HepG2 (cell line): Measurements from ENCODE around the gene HIRA. TPM values are rescaled to one million over a fixed set of nuclear protein-coding genes. Genes with fewer than 3 reads are reported as not detected.

Experiments used
- BHLHE40 ChIP-seq: IDR thresholded peaks from 2 replicates; pipeline ENCODE4 v1.6.1; 2011; ENCODE audit warnings: low read length, improper control_type of control experiment
- CCDC6 ChIP-seq: sonication (generic); formaldehyde crosslinking; IDR thresholded peaks from 2 replicates; pipeline ENCODE4 v1.8.1; 2022; ENCODE audit warnings: mild to moderate bottlenecking, missing genetic modification reagents, moderate library complexity
- DZIP1 ChIP-seq: sonication (generic); formaldehyde crosslinking; IDR thresholded peaks from 2 replicates; pipeline ENCODE4 v1.5.0; 2020; ENCODE audit warnings: mild to moderate bottlenecking, missing genetic modification reagents
- HNF1B ChIP-seq: sonication (generic); formaldehyde crosslinking; IDR thresholded peaks from 2 replicates; pipeline ENCODE4 v1.5.1; 2020; ENCODE audit warnings: mild to moderate bottlenecking, moderate library complexity, missing genetic modification reagents
- HOXD1 ChIP-seq: sonication (generic); formaldehyde crosslinking; IDR thresholded peaks from 2 replicates; pipeline ENCODE4 v1.5.0; 2020; ENCODE audit warnings: missing genetic modification reagents
- MLX ChIP-seq: IDR thresholded peaks from 2 replicates; pipeline ENCODE4 v1.6.1; 2016
- NCOA2 ChIP-seq: sonication (generic); formaldehyde crosslinking; IDR thresholded peaks from 2 replicates; pipeline ENCODE4 v1.8.0; 2022; ENCODE audit warnings: inconsistent platforms
- POGZ ChIP-seq: sonication (generic); formaldehyde crosslinking; IDR thresholded peaks from 2 replicates; pipeline ENCODE4 v1.4.0; 2020; ENCODE audit warnings: mild to moderate bottlenecking, missing genetic modification reagents
- RELA ChIP-seq: sonication (generic); formaldehyde crosslinking; IDR thresholded peaks from 2 replicates; pipeline ENCODE4 v1.4.0; 2020; ENCODE audit warnings: missing genetic modification reagents
- SIX4 ChIP-seq: sonication (generic); formaldehyde crosslinking; IDR thresholded peaks from 2 replicates; pipeline ENCODE4 v1.4.0; 2020; ENCODE audit warnings: missing genetic modification reagents
- SNAPC2 ChIP-seq: sonication (generic); formaldehyde crosslinking; IDR thresholded peaks from 2 replicates; pipeline ENCODE4 v1.8.1; 2022; ENCODE audit warnings: mild to moderate bottlenecking, missing genetic modification reagents
- SRY ChIP-seq: sonication (generic); formaldehyde crosslinking; IDR thresholded peaks from 2 replicates; pipeline ENCODE4 v1.8.0; 2022; ENCODE audit warnings: mild to moderate bottlenecking, missing genetic modification reagents
- ZBED4 ChIP-seq: sonication (generic); formaldehyde crosslinking; IDR thresholded peaks from 2 replicates; pipeline ENCODE4 v1.4.0; 2020; ENCODE audit warnings: missing genetic modification reagents, borderline replicate concordance
- ZMYM3 ChIP-seq: sonication (generic); formaldehyde crosslinking; IDR thresholded peaks from 2 replicates; pipeline ENCODE4 v1.5.1; 2020; ENCODE audit warnings: mild to moderate bottlenecking, missing genetic modification reagents
- ZNF329 ChIP-seq: sonication (generic); formaldehyde crosslinking; IDR thresholded peaks from 2 replicates; pipeline ENCODE4 v1.9.0; 2021; ENCODE audit warnings: low read depth, mild to moderate bottlenecking, missing genetic modification reagents
- ZNF687 ChIP-seq: sonication (generic); formaldehyde crosslinking; IDR thresholded peaks from 2 replicates; pipeline ENCODE4 v1.5.1; 2020; ENCODE audit warnings: mild to moderate bottlenecking, missing genetic modification reagents, moderate library complexity
- polyA plus RNA-seq, 8 experiments: library from polyadenylated mRNA; depleted of rRNA in 3 of 8; stranded (reverse) in 7 of 8; unstranded in 1 of 8; fragments of >200 nt; fragmentation: Illumina TruSeq in 4 of 8; extraction: Trizol in 4 of 8; gene quantifications; 2 replicates each; pipeline versions ENCODE4 v1.2.1 to v1.2.3, GENCODE V29; 2011 to 2016; ENCODE audit warnings: low read depth in 4 of 8, missing spikeins in 1 of 8, mixed read lengths in 1 of 8; ENCODE audit not compliant: insufficient read depth in 1 of 8
- total RNA-seq, 5 experiments: library from RNA; depleted of rRNA; stranded (reverse); fragments of >200 nt; fragmentation: Illumina TruSeq; extraction: Trizol; gene quantifications; 2 replicates each; pipeline ENCODE4 v1.2.3, GENCODE V29; 2016; ENCODE audit warnings: low read depth in 1 of 5

The HIRA gene
- total and polyA plus RNA-seq, 2 of the 13 experiments (the other 11 are each of a cell fraction or from before 2014, with no cell fraction given) = 21.5 to 29.2 TPM

GRCh38 chr22:19430890-19431541 is 517 bp downstream of the HIRA start (continued):
- TF ChIP-seq DZIP1 (CRISPR knock-in tag) = no peak
- 0 out of 2 replicates have a peak, but pooled peaks have one; percentile 2 for TF ChIP-seq ZBED4
- no peak for TF ChIP-seq NCOA2 (CRISPR knock-in tag)
- TF ChIP-seq ZMYM3 = no peak
- TF ChIP-seq SIX4 (CRISPR knock-in tag) = no peak
- 0 out of 2 replicates have a peak, but pooled peaks have one; percentile 41 for TF ChIP-seq ZNF329 (CRISPR knock-in tag)
- peak; percentile 40; the same call in 1 of the 2 replicates for TF ChIP-seq MLX (CRISPR knock-in tag)
- peak; percentile 86 for TF ChIP-seq BHLHE40
- TF ChIP-seq RELA = no peak
- TF ChIP-seq HNF1B (CRISPR knock-in tag) = 0 out of 2 replicates have a peak, but pooled peaks have one; percentile 11
- TF ChIP-seq ZNF687 (CRISPR knock-in tag) = peak; percentile 94
- TF ChIP-seq CCDC6 = no peak; the same call in 1 of the 2 replicates
- TF ChIP-seq HOXD1 (CRISPR knock-in tag) = peak; percentile 31; the same call in 1 of the 2 replicates
- TF ChIP-seq POGZ (CRISPR knock-in tag) = 0 out of 2 replicates have a peak, but pooled peaks have one; percentile 16
- 0 out of 2 replicates have a peak, but pooled peaks have one; percentile 33 for TF ChIP-seq SNAPC2 (CRISPR knock-in tag)
- peak; percentile 71; the same call in 1 of the 2 replicates for TF ChIP-seq SRY (CRISPR knock-in tag)
